OCI-LY7 (cell line): ENCODE data around the gene LSMEM2. TPM values are rescaled to one million over a fixed set of nuclear protein-coding genes. Genes with fewer than 3 reads are reported as not detected.
"Not testable (repeated sequence)": the region's sequence is repeated elsewhere in the genome, so short reads cannot be mapped to it uniquely, and the experiment has no call there.

Source experiments
- BruUV-seq: library from RNA; stranded (reverse); fragments of 400-500 nt; replicated peaks from 2 replicates; lab custom pipeline; 2021; lab: Mats Ljungman, UMichigan
- CTCF ChIA-PET: fragments of 300-600 bp; sonication (Branson Sonifier 250); formaldehyde crosslinking; loops from one replicate; lab custom pipeline; 2022; ENCODE audit warnings: antibody characterized with exemption; ENCODE audit not compliant: unreplicated experiment; lab: Charles Lee
- POLR2A ChIA-PET: fragments of 300-600 bp; sonication (Branson Sonifier 250); formaldehyde crosslinking; loops from one replicate; lab custom pipeline; 2022; ENCODE audit warnings: antibody characterized with exemption; lab: Charles Lee
- DNase-seq: peaks from one replicate; pipeline ENCODE4 v3.0.0-alpha.2; 2015; ENCODE audit warnings: low spot score
- H2AFZ ChIP-seq: fragments of 200-600 bp; sonication (generic), shearing (Covaris generic); 2 replicates; pipeline ENCODE4 v1.6.1; 2014; ENCODE audit warnings: mild to moderate bottlenecking, antibody characterized with exemption, low read length, moderate library complexity
- H3K27ac ChIP-seq: fragments of 200-600 bp; sonication (generic); 2 replicates; pipeline ENCODE4 v1.5.1; 2014; ENCODE audit warnings: mixed run types, low read depth, mild to moderate bottlenecking, moderate library complexity, low read length, inconsistent platforms; ENCODE audit not compliant: poor library complexity, severe bottlenecking
- H3K36me3 ChIP-seq: fragments of 200-600 bp; sonication (generic); 2 replicates; pipeline ENCODE4 v1.6.1; 2014; ENCODE audit warnings: mild to moderate bottlenecking, antibody characterized with exemption, low read length, moderate library complexity, mixed read lengths; ENCODE audit not compliant: insufficient read depth
- H3K4me1 ChIP-seq: fragments of 200-600 bp; sonication (generic); 2 replicates; pipeline ENCODE4 v1.5.1; 2014; ENCODE audit warnings: mild to moderate bottlenecking, low read length; ENCODE audit not compliant: insufficient read depth, poor library complexity, severe bottlenecking
- H3K4me2 ChIP-seq: fragments of 200-600 bp; sonication (generic); 2 replicates; pipeline ENCODE4 v1.6.1; 2014; ENCODE audit warnings: mild to moderate bottlenecking, low read length
- H3K4me3 ChIP-seq: fragments of 200-600 bp; sonication (generic); 2 replicates; pipeline ENCODE4 v1.5.1; 2014; ENCODE audit warnings: mild to moderate bottlenecking, low read depth, low read length; ENCODE audit not compliant: poor library complexity, severe bottlenecking
- H3K79me2 ChIP-seq: fragments of 200-600 bp; sonication (generic); 2 replicates; pipeline ENCODE4 v1.6.1; 2016; ENCODE audit warnings: low read depth, mild to moderate bottlenecking, low read length, moderate library complexity, mixed read lengths; ENCODE audit not compliant: insufficient read depth
- H3K9me2 ChIP-seq: fragments of 200-600 bp; sonication (generic); 2 replicates; pipeline ENCODE4 v1.6.1; 2016; ENCODE audit warnings: mild to moderate bottlenecking, low read length, mixed read lengths; ENCODE audit not compliant: insufficient read depth
- H3K9me3 ChIP-seq: fragments of 200-600 bp; sonication (generic); 2 replicates; pipeline ENCODE4 v1.6.1; 2014; ENCODE audit warnings: mild to moderate bottlenecking, mixed run types, low read length, mixed read lengths
- H4K20me1 ChIP-seq: fragments of 200-600 bp; sonication (generic); 2 replicates; pipeline ENCODE4 v1.6.1; 2014; ENCODE audit warnings: mild to moderate bottlenecking, antibody characterized with exemption, low read length, moderate library complexity, mixed read lengths; ENCODE audit not compliant: insufficient read depth
- CTCF ChIP-seq: fragments of 200-600 bp; sonication (generic); conservative IDR thresholded peaks from 2 replicates; pipeline ENCODE4 v1.5.1; 2014; ENCODE audit warnings: mild to moderate bottlenecking, antibody characterized with exemption, low read length, moderate library complexity, mixed read lengths
- EZH2phosphoT487 ChIP-seq: fragments of 200-600 bp; sonication (generic); IDR thresholded peaks from 2 replicates; pipeline ENCODE4 v1.6.1; 2018; ENCODE audit warnings: low read depth, borderline replicate concordance, mild to moderate bottlenecking, mixed run types, antibody characterized with exemption, low read length, moderate library complexity, mixed read lengths
- intact Hi-C: fragments of 100-400 bp; cut with micrococcal nuclease; formaldehyde crosslinking; loops from one replicate; pipeline ENCODE4 v1.10.0; 2022; ENCODE audit not compliant: unreplicated experiment
- total RNA-seq, 2 experiments: library from RNA; depleted of rRNA in 1 of 2; stranded (reverse); fragments of >200 nt in 1 of 2; shearing (Covaris generic) in 1 of 2; gene quantifications; 2 replicates each; pipeline ENCODE4 v1.2.3, GENCODE V29; 2014 to 2022

The LSMEM2 gene
- total RNA-seq, 2 experiments from 2014 or later = not detected

DNA sequence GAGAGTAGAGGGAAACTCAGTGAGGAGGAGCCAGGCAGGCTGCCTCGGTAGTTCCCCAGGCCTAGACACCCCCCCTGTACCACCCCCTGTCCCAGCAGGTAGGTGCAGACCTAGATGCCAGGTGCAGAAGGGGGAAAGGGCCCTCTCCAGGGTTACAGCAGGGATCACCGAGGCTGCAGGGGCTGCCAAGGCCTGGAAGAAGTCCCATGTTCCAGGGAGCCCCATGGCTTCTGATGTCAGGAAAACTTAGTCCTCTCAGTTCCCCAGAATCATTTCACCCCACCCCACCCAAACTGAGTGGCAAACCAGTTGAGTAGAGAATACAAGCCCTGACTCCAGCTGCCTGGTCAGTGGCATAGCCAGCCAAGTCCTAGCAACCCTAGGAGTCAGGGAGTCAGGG, 17.4 kb upstream of the LSMEM2 start:
- peaks cover 33% of the 10 kb centered on the region for H3K36me3 ChIP-seq
- no peaks in the 10 kb centered on the region for H3K79me2 ChIP-seq
- CTCF ChIA-PET = no interaction called here
- no peak overlapping the region for H3K27ac ChIP-seq
- no peak overlapping the region for H3K4me3 ChIP-seq
- no peaks in the 10 kb centered on the region for H3K9me3 ChIP-seq
- H4K20me1 ChIP-seq = no peaks in the 10 kb centered on the region
- no peak overlapping the region for H2AFZ ChIP-seq
- POLR2A ChIA-PET = interaction anchor here (0.8 kb wide), 1 partner anchor 18 kb away, joined by 3 read pairs; the partner anchor contains the start of gene LSMEM2
- H3K4me2 ChIP-seq = no peak overlapping the region
- DNase-seq = no peak
- H3K9me2 ChIP-seq = no peaks in the 10 kb centered on the region
- intact Hi-C loops = no loop called here
- peaks cover 4% of the 10 kb centered on the region for H3K4me1 ChIP-seq
- BruUV-seq = no TSS peak
- TF ChIP-seq EZH2phosphoT487 (no peak), CTCF (no peak)

- peaks cover 26% of the 10 kb centered on the region for H3K36me3 ChIP-seq
- H2AFZ ChIP-seq, H3K4me2 ChIP-seq, H3K4me3 ChIP-seq, H3K9me2 ChIP-seq, DNase-seq, intact Hi-C loops, H3K27ac ChIP-seq, CTCF ChIA-PET, POLR2A ChIA-PET, BruUV-seq, H3K79me2 ChIP-seq, H4K20me1 ChIP-seq, H3K9me3 ChIP-seq, H3K4me1 ChIP-seq: not testable (repeated sequence)
These were observed 16.7 kb upstream of the LSMEM2 start for GRCh38 chr3:50262200-50262599.

DNA sequence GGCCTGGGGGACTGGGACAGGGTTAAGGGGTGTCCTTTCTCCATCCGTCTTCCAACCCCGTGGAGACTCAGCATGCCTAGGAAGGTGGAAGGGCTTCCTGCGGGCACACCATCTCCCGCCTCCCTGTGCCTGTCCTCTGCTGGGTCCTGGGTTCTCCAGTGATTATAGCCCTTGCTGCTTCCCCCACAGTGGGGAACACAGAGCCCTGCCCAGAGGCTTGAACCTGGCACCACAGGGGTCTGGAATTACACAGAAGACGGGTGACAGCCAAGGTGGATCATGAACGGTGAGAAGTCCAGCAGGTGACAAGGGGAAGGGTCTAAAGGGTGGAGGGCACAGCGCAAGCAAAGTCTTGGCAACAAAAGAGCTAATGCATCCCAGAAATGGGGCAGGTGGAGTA, 16.1 kb upstream of the LSMEM2 start:
- Histone ChIP-seq H3K9me2 (no peaks in the 10 kb centered on the region), H3K27ac (no peak overlapping the region), H2AFZ (no peak overlapping the region), H3K4me1 (peaks cover 4% of the 10 kb centered on the region), H3K4me2 (no peak overlapping the region), H4K20me1 (no peaks in the 10 kb centered on the region), H3K79me2 (no peaks in the 10 kb centered on the region), H3K9me3 (no peaks in the 10 kb centered on the region), H3K36me3 (peaks cover 20% of the 10 kb centered on the region), H3K4me3 (no peak overlapping the region)
- BruUV-seq = no TSS peak
- DNase-seq = no peak
- TF ChIP-seq CTCF (no peak), EZH2phosphoT487 (no peak)
- ChIA-PET CTCF (no interaction called here), POLR2A (interaction anchor here (0.5 kb wide), 1 partner anchor 42 kb away, joined by 3 read pairs; no protein-coding TSS in a partner anchor)
- intact Hi-C loops = no loop called here
